WTC11 (cell line): ENCODE measurements around the gene RIPOR2. TPM values are rescaled to one million over a fixed set of nuclear protein-coding genes. Genes with fewer than 3 reads are reported as not detected.

Experiments
- ATAC-seq: fragments of 200-7000 bp; cut with Tn5 transposase; 2 replicates; pipeline ENCODE4 v1.10.0; 2021; ENCODE audit warnings: mild to moderate bottlenecking, moderate library complexity
- CTCF ChIA-PET: fragments of 300-600 bp; sonication (Branson Sonifier 250); formaldehyde crosslinking; loops from one replicate; lab custom pipeline; 2021; ENCODE audit warnings: antibody characterized with exemption; lab: Charles Lee
- POLR2A ChIA-PET: fragments of 350-600 bp; sonication (Branson Sonifier 250); formaldehyde crosslinking; loops from one replicate; lab custom pipeline; 2021; ENCODE audit warnings: antibody characterized with exemption; lab: Charles Lee
- DNase-seq: peaks from one replicate; pipeline ENCODE4 v3.0.0; 2021; ENCODE audit warnings: low spot score
- H3K27ac Mint-ChIP-seq: 2 replicates; pipeline ENCODE4 v1.8.0; 2021; ENCODE audit warnings: mixed read lengths
- H3K27me3 Mint-ChIP-seq: 2 replicates; pipeline ENCODE4 v1.8.0; 2021; ENCODE audit warnings: low read depth, mild to moderate bottlenecking, moderate library complexity, mixed read lengths
- H3K36me3 Mint-ChIP-seq: 2 replicates; pipeline ENCODE4 v1.8.0; 2021; ENCODE audit warnings: mixed read lengths
- H3K4me1 Mint-ChIP-seq: 2 replicates; pipeline ENCODE4 v1.8.0; 2022; ENCODE audit warnings: mixed read lengths
- H3K4me3 Mint-ChIP-seq: 2 replicates; pipeline ENCODE4 v1.8.0; 2021; ENCODE audit warnings: mild to moderate bottlenecking, moderate library complexity, mixed read lengths
- H3K9me3 Mint-ChIP-seq: 2 replicates; pipeline ENCODE4 v1.8.0; 2021; ENCODE audit warnings: mixed read lengths
- ARID4B ChIP-seq: sonication (generic); formaldehyde crosslinking; IDR thresholded peaks from 2 replicates; pipeline ENCODE4 v1.8.0; 2023; ENCODE audit warnings: missing genetic modification reagents, mild to moderate bottlenecking, borderline replicate concordance
- CDX4 ChIP-seq: fragments of 250-450 bp; sonication (Bioruptor Pico); IDR thresholded peaks from 2 replicates; pipeline ENCODE4 v1.9.0; 2021; ENCODE audit warnings: moderate library complexity, mild to moderate bottlenecking, inconsistent platforms, borderline replicate concordance
- E2F4 ChIP-seq: sonication (generic); formaldehyde crosslinking; IDR thresholded peaks from 2 replicates; pipeline ENCODE4 v1.8.1; 2022; ENCODE audit warnings: low read depth, mild to moderate bottlenecking, moderate library complexity, missing genetic modification reagents, borderline replicate concordance
- ETV6 ChIP-seq: sonication (generic); formaldehyde crosslinking; IDR thresholded peaks from 2 replicates; pipeline ENCODE4 v1.8.1; 2022; ENCODE audit warnings: mild to moderate bottlenecking, missing genetic modification reagents
- FOXP4 ChIP-seq: sonication (generic); formaldehyde crosslinking; IDR thresholded peaks from 2 replicates; pipeline ENCODE4 v1.8.0; 2022; ENCODE audit warnings: mild to moderate bottlenecking, missing genetic modification reagents
- GABPB1 ChIP-seq: sonication (generic); formaldehyde crosslinking; IDR thresholded peaks from 2 replicates; pipeline ENCODE4 v1.8.1; 2023; ENCODE audit warnings: mild to moderate bottlenecking, missing genetic modification reagents
- GTF2I ChIP-seq: fragments of 250-450 bp; sonication (Bioruptor Pico); conservative IDR thresholded peaks from 2 replicates; pipeline ENCODE4 v1.4.0; 2021; ENCODE audit warnings: mild to moderate bottlenecking
- IRF2 ChIP-seq: sonication (generic); formaldehyde crosslinking; IDR thresholded peaks from 2 replicates; pipeline ENCODE4 v1.8.0; 2022; ENCODE audit warnings: low read depth, missing genetic modification reagents, borderline replicate concordance
- NR2C2 ChIP-seq: sonication (generic); formaldehyde crosslinking; IDR thresholded peaks from 2 replicates; pipeline ENCODE4 v1.8.0; 2022; ENCODE audit warnings: mild to moderate bottlenecking, missing genetic modification reagents
- TEAD1 ChIP-seq: sonication (generic); formaldehyde crosslinking; IDR thresholded peaks from 2 replicates; pipeline ENCODE4 v1.8.0; 2022; ENCODE audit warnings: mild to moderate bottlenecking, missing genetic modification reagents
- ZNF232 ChIP-seq: sonication (generic); formaldehyde crosslinking; IDR thresholded peaks from 2 replicates; pipeline ENCODE4 v1.8.0; 2022; ENCODE audit warnings: mild to moderate bottlenecking, missing genetic modification reagents
- ZNF416 ChIP-seq: fragments of 250-450 bp; sonication (Bioruptor Pico); IDR thresholded peaks from 2 replicates; pipeline ENCODE4 v1.9.0; 2021; ENCODE audit warnings: mild to moderate bottlenecking, inconsistent platforms
- ZNF671 ChIP-seq: fragments of 250-450 bp; sonication (Bioruptor Pico); IDR thresholded peaks from 2 replicates; pipeline ENCODE4 v1.8.0; 2021; ENCODE audit warnings: mild to moderate bottlenecking
- ZSCAN18 ChIP-seq: fragments of 250-450 bp; sonication (Bioruptor Pico); IDR thresholded peaks from 2 replicates; pipeline ENCODE4 v2.1.2; 2022; ENCODE audit warnings: mild to moderate bottlenecking, moderate library complexity
- total RNA-seq: library from RNA; stranded (reverse); gene quantifications from 3 replicates; pipeline ENCODE4 v1.2.3, GENCODE V29; 2021
- TF ChIP-seq, protein P1 (sequence below): sonication (generic); formaldehyde crosslinking; IDR thresholded peaks from 2 replicates; pipeline ENCODE4 v1.8.1; 2023; ENCODE audit warnings: mild to moderate bottlenecking, missing genetic modification reagents
- TF ChIP-seq, protein P2 (sequence below): sonication (generic); formaldehyde crosslinking; IDR thresholded peaks from 2 replicates; pipeline ENCODE4 v1.8.0; 2022; ENCODE audit warnings: missing genetic modification reagents
- TF ChIP-seq, protein P3 (sequence below): sonication (generic); formaldehyde crosslinking; IDR thresholded peaks from 2 replicates; pipeline ENCODE4 v1.8.1; 2022; ENCODE audit warnings: mild to moderate bottlenecking, missing genetic modification reagents, moderate library complexity, borderline replicate concordance
- TF ChIP-seq, protein P4 (sequence below): fragments of 250-450 bp; sonication (Bioruptor Pico); IDR thresholded peaks from 2 replicates; pipeline ENCODE4 v1.8.0; 2021; ENCODE audit warnings: mild to moderate bottlenecking

Gene RIPOR2
- total RNA-seq, 1 experiment from 2014 or later, result 13.5 TPM

GRCh38 chr6:24859132-24859531 lies 76.6 kb downstream of the RIPOR2 start (continued):
- no peak for TF ChIP-seq FOXP4 (CRISPR knock-in tag)
- TF ChIP-seq, protein P1, sequence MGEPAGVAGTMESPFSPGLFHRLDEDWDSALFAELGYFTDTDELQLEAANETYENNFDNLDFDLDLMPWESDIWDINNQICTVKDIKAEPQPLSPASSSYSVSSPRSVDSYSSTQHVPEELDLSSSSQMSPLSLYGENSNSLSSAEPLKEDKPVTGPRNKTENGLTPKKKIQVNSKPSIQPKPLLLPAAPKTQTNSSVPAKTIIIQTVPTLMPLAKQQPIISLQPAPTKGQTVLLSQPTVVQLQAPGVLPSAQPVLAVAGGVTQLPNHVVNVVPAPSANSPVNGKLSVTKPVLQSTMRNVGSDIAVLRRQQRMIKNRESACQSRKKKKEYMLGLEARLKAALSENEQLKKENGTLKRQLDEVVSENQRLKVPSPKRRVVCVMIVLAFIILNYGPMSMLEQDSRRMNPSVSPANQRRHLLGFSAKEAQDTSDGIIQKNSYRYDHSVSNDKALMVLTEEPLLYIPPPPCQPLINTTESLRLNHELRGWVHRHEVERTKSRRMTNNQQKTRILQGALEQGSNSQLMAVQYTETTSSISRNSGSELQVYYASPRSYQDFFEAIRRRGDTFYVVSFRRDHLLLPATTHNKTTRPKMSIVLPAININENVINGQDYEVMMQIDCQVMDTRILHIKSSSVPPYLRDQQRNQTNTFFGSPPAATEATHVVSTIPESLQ, result no peak

GRCh38 chr6:24858177-24858653 lies 77.5 kb downstream of the RIPOR2 start:
- Mint-ChIP-seq H3K27ac (no peak overlapping the region), H3K27me3 (no peaks in the 10 kb centered on the region), H3K4me3 (no peak overlapping the region), H3K4me1 (peaks cover 35% of the 10 kb centered on the region), H3K36me3 (peaks cover 14% of the 10 kb centered on the region), H3K9me3 (no peaks in the 10 kb centered on the region)
- ChIA-PET POLR2A (no interaction called here), CTCF (interaction anchor here (0.9 to 4.4 kb wide), 2 partner anchors 61 to 158 kb away, joined by 3 to 156 read pairs; no protein-coding TSS in a partner anchor)
- no peak for DNase-seq
- no peak for ATAC-seq
- TF ChIP-seq, protein P2, sequence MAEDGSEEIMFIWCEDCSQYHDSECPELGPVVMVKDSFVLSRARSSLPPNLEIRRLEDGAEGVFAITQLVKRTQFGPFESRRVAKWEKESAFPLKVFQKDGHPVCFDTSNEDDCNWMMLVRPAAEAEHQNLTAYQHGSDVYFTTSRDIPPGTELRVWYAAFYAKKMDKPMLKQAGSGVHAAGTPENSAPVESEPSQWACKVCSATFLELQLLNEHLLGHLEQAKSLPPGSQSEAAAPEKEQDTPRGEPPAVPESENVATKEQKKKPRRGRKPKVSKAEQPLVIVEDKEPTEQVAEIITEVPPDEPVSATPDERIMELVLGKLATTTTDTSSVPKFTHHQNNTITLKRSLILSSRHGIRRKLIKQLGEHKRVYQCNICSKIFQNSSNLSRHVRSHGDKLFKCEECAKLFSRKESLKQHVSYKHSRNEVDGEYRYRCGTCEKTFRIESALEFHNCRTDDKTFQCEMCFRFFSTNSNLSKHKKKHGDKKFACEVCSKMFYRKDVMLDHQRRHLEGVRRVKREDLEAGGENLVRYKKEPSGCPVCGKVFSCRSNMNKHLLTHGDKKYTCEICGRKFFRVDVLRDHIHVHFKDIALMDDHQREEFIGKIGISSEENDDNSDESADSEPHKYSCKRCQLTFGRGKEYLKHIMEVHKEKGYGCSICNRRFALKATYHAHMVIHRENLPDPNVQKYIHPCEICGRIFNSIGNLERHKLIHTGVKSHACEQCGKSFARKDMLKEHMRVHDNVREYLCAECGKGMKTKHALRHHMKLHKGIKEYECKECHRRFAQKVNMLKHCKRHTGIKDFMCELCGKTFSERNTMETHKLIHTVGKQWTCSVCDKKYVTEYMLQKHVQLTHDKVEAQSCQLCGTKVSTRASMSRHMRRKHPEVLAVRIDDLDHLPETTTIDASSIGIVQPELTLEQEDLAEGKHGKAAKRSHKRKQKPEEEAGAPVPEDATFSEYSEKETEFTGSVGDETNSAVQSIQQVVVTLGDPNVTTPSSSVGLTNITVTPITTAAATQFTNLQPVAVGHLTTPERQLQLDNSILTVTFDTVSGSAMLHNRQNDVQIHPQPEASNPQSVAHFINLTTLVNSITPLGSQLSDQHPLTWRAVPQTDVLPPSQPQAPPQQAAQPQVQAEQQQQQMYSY (CRISPR knock-in tag), result no peak
- TF ChIP-seq ZNF671 (CRISPR knock-in tag) (no peak), CDX4 (CRISPR knock-in tag) (no peak), GTF2I (CRISPR knock-in tag) (no peak), ETV6 (CRISPR knock-in tag) (no peak), ZSCAN18 (no peak), GABPB1 (CRISPR knock-in tag) (no peak), ARID4B (CRISPR knock-in tag) (no peak), ZNF232 (CRISPR knock-in tag) (no peak), NR2C2 (CRISPR knock-in tag) (no peak), E2F4 (CRISPR knock-in tag) (no peak), IRF2 (CRISPR knock-in tag) (no peak), TEAD1 (no peak), ZNF416 (CRISPR knock-in tag) (no peak)
- TF ChIP-seq, protein P3, sequence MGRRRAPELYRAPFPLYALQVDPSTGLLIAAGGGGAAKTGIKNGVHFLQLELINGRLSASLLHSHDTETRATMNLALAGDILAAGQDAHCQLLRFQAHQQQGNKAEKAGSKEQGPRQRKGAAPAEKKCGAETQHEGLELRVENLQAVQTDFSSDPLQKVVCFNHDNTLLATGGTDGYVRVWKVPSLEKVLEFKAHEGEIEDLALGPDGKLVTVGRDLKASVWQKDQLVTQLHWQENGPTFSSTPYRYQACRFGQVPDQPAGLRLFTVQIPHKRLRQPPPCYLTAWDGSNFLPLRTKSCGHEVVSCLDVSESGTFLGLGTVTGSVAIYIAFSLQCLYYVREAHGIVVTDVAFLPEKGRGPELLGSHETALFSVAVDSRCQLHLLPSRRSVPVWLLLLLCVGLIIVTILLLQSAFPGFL (CRISPR knock-in tag), result no peak
- TF ChIP-seq, protein P4, sequence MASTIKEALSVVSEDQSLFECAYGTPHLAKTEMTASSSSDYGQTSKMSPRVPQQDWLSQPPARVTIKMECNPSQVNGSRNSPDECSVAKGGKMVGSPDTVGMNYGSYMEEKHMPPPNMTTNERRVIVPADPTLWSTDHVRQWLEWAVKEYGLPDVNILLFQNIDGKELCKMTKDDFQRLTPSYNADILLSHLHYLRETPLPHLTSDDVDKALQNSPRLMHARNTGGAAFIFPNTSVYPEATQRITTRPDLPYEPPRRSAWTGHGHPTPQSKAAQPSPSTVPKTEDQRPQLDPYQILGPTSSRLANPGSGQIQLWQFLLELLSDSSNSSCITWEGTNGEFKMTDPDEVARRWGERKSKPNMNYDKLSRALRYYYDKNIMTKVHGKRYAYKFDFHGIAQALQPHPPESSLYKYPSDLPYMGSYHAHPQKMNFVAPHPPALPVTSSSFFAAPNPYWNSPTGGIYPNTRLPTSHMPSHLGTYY (CRISPR knock-in tag), result no peak
